ENCODE measurements around the gene IFIT1B. TPM values are rescaled to one million over a fixed set of nuclear protein-coding genes. Genes with fewer than 3 reads are reported as not detected.

The IFIT1B gene
- total and polyA plus RNA-seq, 2 of the 8 experiments (the other 6 are each of a cell fraction or from before 2014, with no cell fraction given), result not detected

DNA sequence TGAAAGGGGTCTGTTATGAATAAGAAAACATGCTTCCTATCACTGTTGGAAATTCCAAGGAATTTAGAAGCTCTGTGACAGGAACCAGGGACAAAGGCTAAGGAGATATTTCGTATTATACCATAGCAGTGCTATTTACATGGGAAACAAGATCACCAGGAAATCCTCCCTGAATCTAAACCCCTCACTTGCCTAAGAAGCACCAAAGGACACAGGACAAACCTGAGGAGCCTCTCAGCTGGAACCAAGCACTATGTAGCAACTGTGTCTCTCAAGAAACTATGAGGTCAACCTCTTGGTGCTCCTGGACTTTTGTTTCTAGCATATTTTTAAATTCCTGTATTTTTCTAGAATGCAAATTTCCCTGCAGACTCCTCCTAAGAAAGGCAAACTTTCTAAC lies 20.8 kb upstream of the IFIT1B start:
- no peak overlapping the region for H4K91ac ChIP-seq (replicated peaks; ENCODE audit: insufficient read length, low read length)
- H3K9ac ChIP-seq (replicated peaks in 1 of 4; ENCODE audit: extremely low read depth in 1 of 4, low read depth in 3 of 4, low read length in 3 of 4), result no peak overlapping the region
- TF ChIP-seq SP2 (IDR thresholded peaks at IDR 0.05; ENCODE audit: low read length) (no peak), SAP30 (IDR thresholded peaks at IDR 0.05; ENCODE audit: insufficient read depth, insufficient replicate concordance, low read length) (no peak), SP1 (IDR thresholded peaks at IDR 0.05; ENCODE audit: low read depth, low read length) (no peak)
- no peak overlapping the region for H4K8ac ChIP-seq (ENCODE audit: extremely low read depth, insufficient read depth, low read length)
- ChIA-PET CTCF (ENCODE audit: partially characterized antibody) (interaction anchor here (1.0 to 9.3 kb wide), 2 partner anchors 12 to 16 kb away, joined by 3 to 64 read pairs; no protein-coding TSS in a partner anchor), POLR2A (ENCODE audit: partially characterized antibody) (no interaction called here)
- no peak overlapping the region for H3K23ac ChIP-seq (ENCODE audit: insufficient read length)
- H2AFZ ChIP-seq (ENCODE audit: low read length), result no peak overlapping the region
- H2BK5ac ChIP-seq (ENCODE audit: low read depth, low read length), result no peak overlapping the region
- no peak overlapping the region for H2BK15ac ChIP-seq (ENCODE audit: low read length)
- H3K9me3 ChIP-seq (ENCODE audit: insufficient read depth in 2 of 2, low read depth in 1 of 2, low read length in 1 of 2), result no peaks in the 10 kb centered on the region
- H3K27ac ChIP-seq (ENCODE audit: low read depth, low read length), result no peak overlapping the region
- H2AK5ac ChIP-seq (ENCODE audit: low read depth, low read length), result no peak overlapping the region
- 83% methylated on average over 1 of the region's 1 CpG; no CpG with 5 or more reads in 1 of the 2 experiments for WGBS, 2 experiments (ENCODE audit: extremely low coverage in 1 of 2, insufficient coverage in 1 of 2, insufficient read length in 1 of 2, insufficient replicate concordance in 2 of 2, low coverage in 1 of 2, low lambda C conversion rate in 2 of 2, missing lambda C conversion rate in 1 of 2)
- H4K5ac ChIP-seq (ENCODE audit: insufficient read length, low read depth, low read length), result no peak overlapping the region
- no peak overlapping the region for H3K4me3 ChIP-seq (ENCODE audit: extremely low read depth in 1 of 4, insufficient read depth in 2 of 4, low read depth in 3 of 4, low read length in 4 of 4)
- no peak overlapping the region for H2BK120ac ChIP-seq (replicated peaks; ENCODE audit: low read depth, low read length)
- no peak overlapping the region for H3K4me2 ChIP-seq (ENCODE audit: insufficient read depth in 1 of 2, low read depth in 2 of 2, low read length in 2 of 2)
- H3K27me3 ChIP-seq (replicated peaks in 1 of 4; ENCODE audit: control insufficient read depth in 3 of 4, extremely low read depth in 1 of 4, insufficient read depth in 3 of 4, low read length in 3 of 4), result no peaks in the 10 kb centered on the region
- no peak overlapping the region for H3K14ac ChIP-seq (ENCODE audit: insufficient read length)
- H3K36me3 ChIP-seq (ENCODE audit: control insufficient read depth in 2 of 4, insufficient read depth in 4 of 4, low read length in 3 of 4), result no peaks in the 10 kb centered on the region
- no peak overlapping the region for H3K18ac ChIP-seq (ENCODE audit: extremely low read depth, low read length)
- H3K79me1 ChIP-seq (ENCODE audit: low read depth, low read length), result no peaks in the 10 kb centered on the region
- DNase-seq (ENCODE audit: low read depth in 1 of 2, low spot score in 2 of 2) (no peak), FAIRE-seq (no peak)
- H3K23me2 ChIP-seq (ENCODE audit: low read depth, low read length), result no peaks in the 10 kb centered on the region
- H3K56ac ChIP-seq (replicated peaks; ENCODE audit: insufficient read length, low read depth, low read length), result no peak overlapping the region
- H3K79me2 ChIP-seq (ENCODE audit: control insufficient read depth in 1 of 2, insufficient read depth in 2 of 2, low read length in 2 of 2), result no peaks in the 10 kb centered on the region
- H2BK20ac ChIP-seq (ENCODE audit: low read length), result no peak overlapping the region
- H2BK12ac ChIP-seq (ENCODE audit: low read depth, low read length), result no peak overlapping the region
- H4K20me1 ChIP-seq (replicated peaks in 1 of 2; ENCODE audit: control insufficient read depth in 1 of 2, insufficient read depth in 2 of 2, low read length in 2 of 2), result no peaks in the 10 kb centered on the region
- H3K4ac ChIP-seq (replicated peaks; ENCODE audit: insufficient read length, low read depth, low read length), result no peak overlapping the region
- H3K4me1 ChIP-seq (replicated peaks in 1 of 4; ENCODE audit: control insufficient read depth in 3 of 4, insufficient read depth in 4 of 4, low read length in 3 of 4), result peaks cover 0 to 5% (median under 1%) of the 10 kb centered on the region in 4 experiments; a peak in 4 of 7 replicates

All from H1 (cell line).